Putamen (tissue), 1 donor: ENCODE measurements around the gene JAM3.
"Not testable (repeated sequence)": the region's sequence is repeated elsewhere in the genome, so short reads cannot be mapped to it uniquely, and the experiment has no call there.

Source experiments
- DNase-seq: peaks from one replicate; pipeline ENCODE4 v3.0.0-alpha.2; 2016; ENCODE audit warnings: low spot score

JAM3 gene

GRCh38 chr11:134062265-134063123, 6.4 kb upstream of the JAM3 start:
- peak; percentile 69 for DNase-seq

- DNase-seq: no peak
Observed at GRCh38 chr11:134063124-134063495, 5.8 kb upstream of the JAM3 start.

- no peak for DNase-seq
Observed at GRCh38 chr11:134063991-134064747, 4.7 kb upstream of the JAM3 start.

GRCh38 chr11:134065381-134065780, 3.5 kb upstream of the JAM3 start:
- no peak for DNase-seq

- no peak for DNase-seq
Observed at GRCh38 chr11:134066943-134067885, 1.7 kb upstream of the JAM3 start.

DNA sequence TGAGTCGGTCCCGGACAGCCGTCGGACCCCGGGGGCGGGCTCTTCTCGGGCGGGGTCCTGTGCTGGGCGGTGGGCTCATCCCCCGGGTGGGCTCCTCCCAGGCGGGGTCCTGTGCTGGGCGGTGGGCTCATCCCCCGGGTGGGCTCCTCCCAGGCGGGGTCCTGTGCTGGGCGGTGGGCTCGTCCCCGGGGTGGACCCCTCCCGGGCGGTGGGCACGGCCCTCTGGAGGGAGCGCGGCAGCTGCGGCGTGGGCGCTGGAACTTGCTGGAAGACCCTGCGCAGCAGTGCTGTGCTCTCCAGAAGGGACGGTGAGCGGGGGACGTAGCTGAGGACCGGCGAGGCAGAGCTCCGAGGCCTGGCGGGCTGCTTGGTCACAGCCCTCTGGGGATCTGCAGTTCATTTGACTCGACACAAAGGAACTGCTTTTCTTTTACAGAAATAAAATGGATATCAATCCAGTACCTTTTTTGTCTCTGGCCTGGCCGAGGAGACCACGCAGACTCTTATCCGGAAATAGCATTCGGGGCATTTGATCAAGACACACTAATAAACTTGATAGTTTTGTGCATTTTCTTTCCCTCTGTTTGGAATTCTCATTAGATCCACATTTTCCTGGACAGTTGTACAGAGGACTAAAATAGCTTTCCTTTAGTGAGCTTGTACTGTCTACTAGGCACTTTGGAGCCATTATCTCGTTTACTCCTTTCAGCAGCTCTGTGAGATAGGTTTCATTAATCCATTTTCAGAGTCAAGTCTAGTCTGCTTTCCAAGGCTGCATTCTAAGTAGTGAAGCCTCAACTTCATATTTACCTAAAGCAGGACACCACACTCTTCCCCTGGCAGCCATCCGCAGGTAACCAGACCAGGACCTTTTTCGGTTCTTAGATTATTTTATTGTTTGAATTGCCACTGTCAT, 812 bp downstream of the JAM3 start:
- no peak for DNase-seq

DNA sequence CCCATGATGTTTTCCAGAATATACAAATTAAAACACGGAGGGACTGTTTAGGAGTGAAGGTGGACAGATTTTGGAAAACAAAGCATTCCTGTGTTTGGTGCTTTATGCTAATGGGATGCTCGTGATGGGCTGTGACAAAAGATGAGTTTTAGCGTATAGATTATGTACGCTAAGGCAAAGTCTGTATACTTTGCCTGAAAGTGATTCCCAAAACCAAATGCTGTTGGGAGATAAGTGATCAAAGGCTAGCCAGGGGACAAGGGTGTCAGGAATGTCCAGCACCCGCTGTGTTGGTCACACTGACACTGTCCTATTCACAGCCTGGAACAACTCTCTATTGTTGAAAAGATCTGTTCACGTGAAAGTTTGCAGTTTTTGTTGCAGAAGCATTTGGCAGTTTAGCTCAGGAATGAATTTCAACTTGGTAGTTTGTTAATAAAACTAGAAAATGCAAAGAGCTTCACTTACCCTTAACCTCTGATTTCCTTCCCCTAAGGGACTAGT, 1.5 kb downstream of the JAM3 start:
- DNase-seq: peak; percentile 85

DNA sequence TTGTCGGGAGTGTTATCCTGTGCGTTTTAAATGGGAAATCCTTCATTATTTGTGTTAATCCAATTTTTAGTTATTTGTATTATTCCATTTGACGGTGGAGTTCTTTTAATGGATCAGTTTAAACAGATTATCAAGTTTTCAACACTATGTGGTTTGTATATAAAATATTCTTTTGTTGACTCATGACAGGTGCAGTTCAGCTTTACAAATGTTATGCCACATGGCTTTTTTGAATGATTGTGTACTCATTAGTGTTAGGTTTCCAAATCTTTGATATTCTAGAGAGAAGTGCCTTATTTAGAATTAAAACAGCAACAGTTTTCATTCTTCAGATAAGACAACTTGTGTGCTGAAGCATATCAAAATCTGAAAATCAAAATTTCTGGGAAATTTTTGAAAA, 2.4 kb downstream of the JAM3 start:
- no peak for DNase-seq

DNA sequence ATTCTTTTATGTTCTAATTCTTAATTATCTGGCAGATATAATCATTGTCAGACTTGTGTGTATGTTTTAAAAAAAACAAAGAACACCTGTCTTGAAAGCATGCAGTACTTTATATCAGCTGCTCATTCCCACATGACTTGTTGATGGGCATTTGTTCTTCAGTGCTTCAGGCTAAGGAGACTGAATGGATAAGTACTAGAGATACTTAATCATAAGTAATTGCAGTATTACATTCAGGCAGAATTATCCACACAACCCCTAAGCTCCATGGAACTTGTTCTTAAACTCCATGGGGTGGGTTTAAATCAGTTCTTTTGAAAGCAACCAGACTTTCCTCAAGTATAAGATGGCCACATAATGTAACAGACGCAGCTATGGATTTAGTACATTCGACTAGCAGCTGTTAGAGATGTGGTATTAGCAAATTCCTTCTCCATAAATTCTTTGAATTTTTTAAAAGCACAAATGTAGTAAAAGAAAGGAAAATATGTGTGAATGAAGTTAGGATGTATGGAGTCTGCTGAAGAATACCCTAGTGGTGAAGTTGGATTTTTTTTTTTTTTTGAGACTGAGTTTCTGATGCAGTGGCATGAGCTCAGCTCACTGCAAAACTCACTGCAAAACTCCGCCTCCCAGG, 3.0 kb downstream of the JAM3 start:
- DNase-seq: no peak

- no peak for DNase-seq
Observed at GRCh38 chr11:134072844-134073243, 4.0 kb downstream of the JAM3 start.

- DNase-seq: no peak
Observed at GRCh38 chr11:134074346-134074745, 5.5 kb downstream of the JAM3 start.

GRCh38 chr11:134074766-134075165, 5.9 kb downstream of the JAM3 start:
- DNase-seq: no peak

GRCh38 chr11:134079317-134079716, 10.4 kb downstream of the JAM3 start:
- no peak for DNase-seq

DNA sequence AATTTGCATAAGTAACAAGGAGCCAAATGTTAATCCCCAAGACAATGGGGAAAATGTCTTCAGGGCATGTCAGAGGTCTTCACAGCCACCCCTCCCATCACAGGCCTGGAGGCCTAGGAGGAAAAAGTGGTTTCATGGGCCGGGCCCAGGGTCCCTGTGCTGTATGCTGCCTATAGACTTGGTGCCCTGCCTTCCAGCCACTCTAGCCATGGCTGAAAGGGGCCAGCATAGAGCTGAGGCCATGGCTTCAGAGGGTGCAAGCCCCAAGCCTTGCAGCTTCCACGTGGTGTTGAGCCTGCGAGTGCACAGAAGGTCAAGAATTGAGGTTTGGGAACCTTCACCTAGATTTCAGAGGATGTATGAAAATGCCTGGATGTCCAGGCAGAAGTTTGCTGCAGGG, 12.4 kb downstream of the JAM3 start:
- DNase-seq: not testable (repeated sequence)

- no peak for DNase-seq
Observed at GRCh38 chr11:134082990-134083389, 14.1 kb downstream of the JAM3 start.

- no peak for DNase-seq
Observed at GRCh38 chr11:134086376-134086775, 17.5 kb downstream of the JAM3 start.

DNA sequence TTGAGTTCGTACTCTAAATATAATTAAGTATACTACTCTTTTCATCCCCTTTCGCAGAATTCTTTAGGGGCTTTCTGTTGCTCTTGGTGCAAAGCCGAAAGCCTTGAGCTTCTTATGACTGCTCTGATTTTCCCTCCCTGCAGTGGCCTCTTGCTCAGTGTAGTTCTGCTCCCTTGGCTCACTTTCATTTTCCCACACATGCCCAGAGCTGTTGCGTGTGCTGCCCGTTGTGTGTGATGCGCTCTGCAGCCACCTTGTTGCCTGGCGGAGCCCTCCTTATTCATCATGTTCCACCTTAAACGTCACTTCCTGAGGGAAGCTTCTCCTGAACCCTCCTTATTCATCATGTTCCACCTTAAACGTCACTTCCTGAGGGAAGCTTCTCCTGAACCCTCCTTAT, 23.1 kb downstream of the JAM3 start:
- DNase-seq: not testable (repeated sequence)

- no peak for DNase-seq
Observed at GRCh38 chr11:134097166-134097565, 28.3 kb downstream of the JAM3 start.

- no peak for DNase-seq
Observed at GRCh38 chr11:134098566-134099184, 29.8 kb downstream of the JAM3 start.

- peak; percentile 75 for DNase-seq
Observed at GRCh38 chr11:134100171-134100570, 31.3 kb downstream of the JAM3 start.
